Right ventricle myocardium superior (tissue), 1 donor: ENCODE results near the gene CCL3. TPM values are rescaled to one million over a fixed set of nuclear protein-coding genes. Genes with fewer than 3 reads are reported as not detected.
"Not testable (repeated sequence)": the region's sequence is repeated elsewhere in the genome, so short reads cannot be mapped to it uniquely, and the experiment has no call there.

Experiments used
- ATAC-seq: fragments of 200-7000 bp; cut with Tn5 transposase; one replicate; pipeline ENCODE4 v1.9.1; 2020; ENCODE audit warnings: mild to moderate bottlenecking; ENCODE audit not compliant: poor library complexity
- DNase-seq: peaks from one replicate; pipeline ENCODE4 v3.0.0-alpha.2; 2020
- intact Hi-C: fragments of 100-400 bp; cut with DNase I; formaldehyde crosslinking; loops from one replicate; pipeline ENCODE4 v1.11.2; 2022
- total RNA-seq: library from RNA; stranded (reverse); fragmentation: NEBNext Ultra II Directional; extraction: Animal tissue kit (Norgen Biotek cat#: 25700); gene quantifications from one replicate; pipeline ENCODE4 v1.2.1, GENCODE V29; 2021
- donor health status: DM: no; HTN: yes; CAD: no; lungs with severe emphysema.

Gene CCL3
- total RNA-seq, 1 donor from 2014 or later: 0.27 TPM

DNA sequence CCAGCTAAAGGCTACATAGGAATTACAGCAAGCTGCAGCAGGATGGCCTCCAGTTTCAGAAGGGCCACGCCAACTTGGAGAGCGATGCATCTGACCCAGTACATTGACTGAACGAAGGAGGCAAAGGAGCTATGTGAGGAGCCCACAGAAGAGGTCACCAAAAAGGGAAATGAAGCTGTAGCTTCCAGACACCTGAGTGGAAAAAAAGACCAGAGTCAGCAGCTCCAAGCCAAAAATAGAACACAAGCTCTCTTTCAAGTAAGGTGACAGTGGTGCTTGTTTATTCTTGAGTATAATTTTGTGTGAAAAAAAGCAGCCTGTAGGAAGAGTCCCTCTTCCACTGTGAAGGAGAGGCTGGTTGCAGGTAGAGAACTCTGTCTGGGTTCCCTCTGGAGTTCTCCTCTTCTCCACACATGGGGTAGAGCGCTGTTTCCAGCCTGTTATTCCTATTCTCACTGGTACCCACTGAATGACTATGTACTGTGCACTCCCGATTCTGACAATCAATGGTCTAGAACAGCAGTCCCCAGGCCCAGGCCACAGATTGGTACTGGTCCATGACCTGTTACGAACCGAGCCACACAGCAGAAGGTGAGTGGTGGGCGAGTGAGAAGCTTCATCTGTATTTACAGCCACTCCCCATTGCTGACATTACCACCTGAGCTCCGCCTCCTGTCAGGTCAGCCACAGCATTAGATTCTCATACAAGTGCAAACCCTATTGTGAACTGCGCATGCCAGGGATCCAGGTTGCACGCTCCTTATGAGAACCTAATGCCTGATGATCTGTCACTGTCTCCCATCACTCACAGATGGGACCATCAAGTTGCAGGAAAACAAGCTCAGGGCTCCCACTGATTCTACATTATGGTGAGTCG is 28.8 kb upstream of the CCL3 start:
- no peak for ATAC-seq
- DNase-seq: no peak
- intact Hi-C loops: no loop called here

DNA sequence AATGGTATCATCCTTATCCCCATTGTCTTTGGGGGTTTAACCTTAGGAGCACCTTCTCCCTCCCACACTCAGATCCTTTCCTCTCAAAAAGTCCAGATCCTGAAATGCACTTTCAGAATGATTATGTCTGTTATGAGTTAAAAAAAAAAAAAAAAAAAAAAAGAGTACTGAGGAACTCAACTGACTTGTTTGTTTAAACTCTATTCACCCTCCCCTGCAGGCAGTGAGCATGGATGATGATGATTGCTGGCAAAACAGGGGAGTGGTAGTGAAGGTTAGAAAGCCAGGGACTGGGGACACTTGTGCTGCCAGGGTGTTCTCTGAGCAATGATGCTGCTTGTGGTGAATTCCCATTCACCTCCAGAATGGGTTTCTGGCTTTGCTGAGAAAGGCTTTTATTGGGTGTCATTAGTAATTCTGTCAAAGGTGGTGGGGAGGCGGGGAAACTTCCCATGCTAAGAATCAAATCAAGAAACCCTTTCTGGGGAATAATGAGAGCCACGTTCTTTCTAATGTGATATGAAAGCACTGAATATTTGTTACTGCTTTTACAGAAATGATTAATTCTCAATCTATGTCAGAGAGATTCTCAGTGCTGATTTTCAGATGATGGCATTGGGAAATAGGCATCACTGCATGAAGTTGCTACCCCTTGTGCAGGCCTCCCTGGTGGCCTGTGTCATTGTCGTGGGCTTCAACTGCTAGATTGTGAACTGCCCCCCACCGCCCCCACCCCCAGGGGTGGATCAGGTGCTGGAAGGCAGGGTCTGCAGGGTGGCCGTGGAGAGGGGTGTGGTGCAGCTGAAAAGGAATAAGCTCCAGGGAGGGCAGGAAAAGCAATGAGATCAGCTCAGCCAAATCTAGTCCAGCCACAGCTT is 27.8 kb upstream of the CCL3 start:
- DNase-seq: no peak
- intact Hi-C loops: no loop called here
- no peak for ATAC-seq

DNA sequence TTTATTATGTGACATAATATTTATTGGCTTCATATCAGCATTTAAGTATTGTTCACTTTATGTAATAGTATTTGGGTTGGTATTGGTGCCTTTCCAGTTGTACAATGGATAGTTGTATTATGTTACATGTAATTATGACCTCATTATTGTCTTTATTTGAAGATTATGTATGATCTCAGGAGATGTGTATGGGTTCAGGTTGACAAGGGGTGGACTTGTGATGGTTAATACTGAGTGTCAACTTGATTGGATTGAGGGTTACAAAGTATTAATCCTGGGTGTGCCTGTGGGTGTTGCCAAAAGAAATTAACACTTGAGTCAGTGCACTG is 25.7 kb upstream of the CCL3 start:
- DNase-seq, ATAC-seq, intact Hi-C loops: not testable (repeated sequence)

- intact Hi-C loops, ATAC-seq: not testable (repeated sequence)
These were observed 25.2 kb upstream of the CCL3 start for GRCh38 chr17:36114971-36115648.

GRCh38 chr17:36113131-36113530 is 23.2 kb upstream of the CCL3 start:
- intact Hi-C loops, ATAC-seq, DNase-seq: not testable (repeated sequence)

More at GRCh38 chr17:36114971-36115648, 25.2 kb upstream of the CCL3 start:
- not testable (repeated sequence) for DNase-seq

- ATAC-seq: no peak
- intact Hi-C loops: no loop called here
- DNase-seq: no peak
These were observed 22.6 kb upstream of the CCL3 start for GRCh38 chr17:36112572-36112971.

DNA sequence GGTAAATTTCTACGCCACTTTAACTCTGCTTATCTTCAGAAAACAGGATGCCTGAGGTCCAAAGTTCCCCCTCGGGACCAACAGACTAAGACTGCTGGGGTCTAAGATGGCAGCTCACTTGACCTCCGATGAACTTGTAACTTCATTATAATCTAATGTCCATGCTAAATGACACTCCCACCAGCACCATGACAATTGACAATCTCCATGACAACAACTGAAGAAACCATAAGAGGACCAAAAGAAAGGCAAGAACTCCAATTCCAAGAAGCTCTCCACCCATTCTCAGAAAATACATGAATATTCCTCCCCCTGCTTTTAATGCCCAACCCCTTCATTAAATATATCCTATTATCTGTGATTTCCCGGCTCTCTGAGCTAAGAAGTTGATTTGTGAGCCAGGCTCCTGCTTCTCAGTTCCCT is 21.1 kb upstream of the CCL3 start:
- intact Hi-C loops: no loop called here
- DNase-seq: no peak
- ATAC-seq: no peak

DNA sequence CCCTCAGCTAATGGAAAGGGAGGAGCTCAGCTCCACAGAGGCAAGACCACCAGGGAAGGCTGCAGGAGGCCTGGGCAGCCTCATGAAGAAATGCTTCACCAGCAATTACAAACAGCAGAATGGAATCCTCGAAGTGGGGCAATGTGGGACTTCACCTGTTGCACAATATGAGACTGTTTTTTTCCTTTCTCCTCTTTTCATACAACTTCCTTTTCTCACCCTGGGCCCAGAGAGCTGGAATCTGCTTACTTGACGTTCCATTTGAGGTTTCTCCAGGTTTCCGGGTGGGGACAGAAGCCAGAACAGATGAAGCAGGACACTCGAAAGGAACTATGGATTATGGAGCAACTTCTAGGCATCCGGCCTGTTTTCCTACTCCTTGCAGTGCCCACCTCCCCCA is 18.3 kb upstream of the CCL3 start:
- intact Hi-C loops, DNase-seq: not testable (repeated sequence)
- peak; percentile 27 for ATAC-seq

- DNase-seq: no peak
- intact Hi-C loops: no loop called here
- ATAC-seq: no peak
These were observed 17.7 kb upstream of the CCL3 start for GRCh38 chr17:36107660-36108059.

DNA sequence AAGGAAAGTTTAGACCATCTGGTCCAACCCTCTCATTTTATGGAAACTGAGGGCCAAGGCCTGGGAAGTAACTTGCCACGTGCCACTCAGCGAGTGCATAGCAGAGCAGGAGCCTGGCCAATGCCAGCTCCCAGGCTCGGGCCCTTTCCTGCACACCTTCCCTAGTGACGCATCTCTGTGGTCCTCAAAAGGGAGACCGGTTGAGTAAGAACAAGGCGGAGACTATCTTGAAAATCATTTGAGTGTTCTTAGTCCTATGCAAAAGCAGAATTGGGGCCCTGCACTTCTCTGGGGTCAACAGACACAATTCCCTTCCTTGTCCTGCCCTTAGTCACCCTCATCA is 16.5 kb upstream of the CCL3 start:
- ATAC-seq: no peak
- no peak for DNase-seq
- intact Hi-C loops: no loop called here

- intact Hi-C loops: no loop called here
- no peak for DNase-seq
These were observed 16.0 kb upstream of the CCL3 start for GRCh38 chr17:36105781-36106492.

DNA sequence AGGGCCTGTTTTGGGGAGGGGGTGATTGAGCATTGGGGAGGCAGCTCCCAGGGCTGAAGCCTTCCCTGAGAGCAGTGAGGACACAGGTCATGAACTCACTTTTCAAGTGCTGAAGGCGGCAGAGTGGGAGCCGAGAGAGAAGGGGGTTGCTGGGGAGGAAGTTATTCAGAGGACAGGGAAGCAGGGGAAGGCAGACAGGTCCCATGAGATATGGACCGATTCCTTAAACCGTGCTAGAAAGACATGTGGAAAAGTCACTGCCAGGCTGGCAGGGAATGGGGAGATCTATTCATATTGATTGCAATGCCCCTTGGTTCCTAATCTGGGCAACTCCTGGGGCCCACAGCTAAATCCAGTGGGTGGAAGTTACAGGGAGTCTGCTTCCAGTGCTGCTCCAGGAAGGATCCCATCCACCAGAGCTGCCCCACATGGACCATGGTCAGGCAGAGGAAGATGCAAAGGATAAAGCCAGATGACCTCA is 14.8 kb upstream of the CCL3 start:
- DNase-seq (no peak), ATAC-seq (no peak)
- intact Hi-C loops: no loop called here

More at GRCh38 chr17:36105781-36106492, 16.0 kb upstream of the CCL3 start:
- no peak for ATAC-seq

- DNase-seq, ATAC-seq, intact Hi-C loops: not testable (repeated sequence)
These were observed 14.3 kb upstream of the CCL3 start for GRCh38 chr17:36104246-36104645.

DNA sequence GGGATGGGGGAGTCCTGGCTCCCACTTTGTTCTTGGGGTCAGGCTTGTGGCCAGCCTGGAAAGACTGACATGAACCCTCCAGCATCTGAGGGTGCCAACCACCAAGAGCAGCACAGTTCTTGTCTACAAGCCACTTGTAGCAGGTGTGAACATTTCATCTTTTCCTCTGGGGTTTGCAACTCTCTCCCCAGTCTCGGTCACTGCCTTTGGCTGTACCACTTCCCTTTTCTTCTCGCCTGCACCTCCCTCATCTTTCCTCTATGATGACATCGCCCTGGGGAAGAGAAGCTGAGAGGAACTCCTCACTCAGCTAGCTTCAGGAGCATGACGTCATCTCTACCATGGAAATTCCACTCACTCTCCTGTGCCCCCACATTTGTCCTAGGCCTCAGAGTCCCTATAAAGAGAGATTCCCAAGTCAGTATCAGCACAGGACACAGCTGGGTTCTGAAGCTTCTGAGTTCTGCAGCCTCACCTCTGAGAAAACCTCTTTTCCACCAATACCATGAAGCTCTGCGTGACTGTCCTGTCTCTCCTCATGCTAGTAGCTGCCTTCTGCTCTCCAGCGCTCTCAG is 13.5 kb upstream of the CCL3 start, which contains the start of gene CCL4:
TSS of gene CCL4 (plus strand) at position 427 of the 575 bp plus-strand sequence. CDS start at position 506, 79 bp downstream.
- DNase-seq, intact Hi-C loops: not testable (repeated sequence)
- peak; percentile 66 for ATAC-seq

DNA sequence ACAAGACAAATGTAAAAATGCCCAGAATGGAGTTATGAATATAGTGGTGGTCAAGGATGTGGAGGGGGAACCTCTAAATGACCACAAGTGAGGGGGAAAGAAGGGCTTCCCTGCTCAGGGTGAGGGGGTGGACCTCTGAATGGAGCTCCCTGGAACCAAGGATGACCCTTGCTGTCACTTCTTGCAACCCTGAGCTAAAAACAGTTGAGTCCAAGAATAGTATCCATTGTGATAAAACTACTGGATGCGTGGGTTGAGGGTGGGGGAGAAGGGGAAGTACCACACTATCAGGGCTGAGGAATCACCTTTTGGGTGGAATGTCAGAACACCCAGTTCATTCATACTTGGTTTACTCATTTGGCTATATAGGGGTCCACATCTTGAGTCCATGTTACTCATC is 9.1 kb upstream of the CCL3 start:
- intact Hi-C loops, ATAC-seq, DNase-seq: not testable (repeated sequence)

GRCh38 chr17:36095992-36096391 is 6.0 kb upstream of the CCL3 start:
- intact Hi-C loops: no loop called here
- no peak for DNase-seq
- no peak for ATAC-seq

DNA sequence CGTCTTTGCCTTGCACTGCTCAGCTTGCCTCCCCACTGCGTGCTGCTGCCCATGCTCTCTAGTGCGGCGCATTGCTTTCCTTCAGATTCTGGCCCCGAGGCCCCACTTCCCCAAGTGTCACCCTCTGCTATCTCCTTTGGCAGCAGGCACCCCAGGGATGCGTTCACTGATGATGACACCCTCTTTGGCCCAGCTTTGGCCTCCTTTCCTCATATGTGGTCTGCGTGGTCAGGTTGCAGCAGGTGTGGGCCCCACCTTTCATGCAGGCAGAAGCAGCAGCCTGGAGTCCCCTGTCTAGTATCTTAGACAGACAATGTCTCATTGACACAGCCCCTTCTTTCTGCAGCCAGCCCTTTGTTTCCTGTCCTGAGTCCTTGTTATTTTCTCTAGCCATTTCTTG is 4.8 kb upstream of the CCL3 start:
- ATAC-seq (no peak), DNase-seq (no peak)
- intact Hi-C loops: no loop called here

GRCh38 chr17:36094232-36094631 is 4.3 kb upstream of the CCL3 start:
- no peak for ATAC-seq
- DNase-seq: no peak
- intact Hi-C loops: no loop called here
